Keratinocyte (primary cell): Measurements from ENCODE around the gene SNRPA1. TPM values are rescaled to one million over a fixed set of nuclear protein-coding genes. Genes with fewer than 3 reads are reported as not detected.

ENCODE experiments used
- DNase-seq: peaks from one replicate; pipeline ENCODE4 v3.0.0-alpha.2; 2011; ENCODE audit warnings: low read depth, missing footprints, low spot score
- FAIRE-seq: peaks from 2 replicates; lab custom pipeline; 2011; peaks lifted over from hg19 to GRCh38; lab: Jason Lieb, UNC
- H2AFZ ChIP-seq: 2 replicates; pipeline ENCODE4 v1.6.0; 2012; ENCODE audit warnings: low read length, control low read depth, inconsistent platforms; ENCODE audit not compliant: control insufficient read depth
- H3K27ac ChIP-seq: 2 replicates; pipeline ENCODE4 v1.5.1; 2011; ENCODE audit warnings: low read length; ENCODE audit not compliant: control insufficient read depth, insufficient read depth
- H3K27me3 ChIP-seq: 3 replicates; pipeline ENCODE4 v1.6.0; 2011; ENCODE audit warnings: low read length; ENCODE audit not compliant: control insufficient read depth, insufficient read depth; ENCODE audit errors: extremely low read depth
- H3K36me3 ChIP-seq, 2 experiments: 2 replicates in 1 of 2; 3 replicates in 1 of 2; pipeline ENCODE4 v1.5.1; 2011; ENCODE audit warnings: low read length in 2 of 2, mild to moderate bottlenecking in 1 of 2; ENCODE audit not compliant: control insufficient read depth in 2 of 2, insufficient read depth in 2 of 2; ENCODE audit errors: extremely low read depth in 1 of 2
- H3K4me1 ChIP-seq: 3 replicates; pipeline ENCODE4 v1.5.1; 2011; ENCODE audit warnings: low read length; ENCODE audit not compliant: control insufficient read depth, insufficient read depth; ENCODE audit errors: extremely low read depth
- H3K4me2 ChIP-seq: 3 replicates; pipeline ENCODE4 v1.6.0; 2011; ENCODE audit warnings: low read depth, low read length; ENCODE audit not compliant: control insufficient read depth, insufficient read depth; ENCODE audit errors: extremely low read depth
- H3K4me3 ChIP-seq, 3 experiments: fragments of 200-600 bp in 1 of 3; sonication (generic) in 1 of 3; 2 replicates in 2 of 3; 3 replicates in 1 of 3; pipeline ENCODE4 v1.5.1; 2011 to 2016; ENCODE audit warnings: low read length in 3 of 3, mild to moderate bottlenecking in 3 of 3, control low read depth in 2 of 3, inconsistent platforms in 1 of 3, low read depth in 1 of 3, mixed read lengths in 1 of 3, mixed run types in 1 of 3, moderate library complexity in 1 of 3; ENCODE audit not compliant: control insufficient read depth in 2 of 3, insufficient read depth in 2 of 3; ENCODE audit errors: extremely low read depth in 1 of 3
- H3K79me2 ChIP-seq: 2 replicates; pipeline ENCODE4 v1.6.0; 2012; ENCODE audit warnings: low read length; ENCODE audit not compliant: control insufficient read depth, insufficient read depth
- H3K9ac ChIP-seq: 3 replicates; pipeline ENCODE4 v1.6.0; 2011; ENCODE audit warnings: low read length; ENCODE audit not compliant: control insufficient read depth, insufficient read depth; ENCODE audit errors: extremely low read depth
- H3K9me1 ChIP-seq: 3 replicates; pipeline ENCODE4 v1.6.0; 2011; ENCODE audit warnings: low read length; ENCODE audit not compliant: control insufficient read depth, insufficient read depth; ENCODE audit errors: extremely low read depth
- H3K9me3 ChIP-seq: 2 replicates; pipeline ENCODE4 v1.5.1; 2012; ENCODE audit warnings: low read depth, low read length; ENCODE audit not compliant: control insufficient read depth
- H4K20me1 ChIP-seq: 3 replicates; pipeline ENCODE4 v1.6.0; 2011; ENCODE audit warnings: low read length; ENCODE audit not compliant: control insufficient read depth, insufficient read depth; ENCODE audit errors: extremely low read depth
- CTCF ChIP-seq, 3 experiments: IDR thresholded peaks in 1 of 3; conservative IDR thresholded peaks in 1 of 3; optimal IDR thresholded peaks in 1 of 3; 2 replicates in 2 of 3; 3 replicates in 1 of 3; pipeline versions ENCODE3 to v1.5.1; 2011; ENCODE audit warnings: low read length in 3 of 3, mild to moderate bottlenecking in 3 of 3, moderate library complexity in 2 of 3, control low read depth in 1 of 3, inconsistent platforms in 1 of 3; ENCODE audit not compliant: insufficient read depth in 2 of 3; ENCODE audit errors: extremely low read depth in 1 of 3
- EZH2 ChIP-seq: IDR thresholded peaks from one replicate; pipeline ENCODE4 v1.6.1; 2012; ENCODE audit warnings: inconsistent platforms, mild to moderate bottlenecking, low read length, moderate library complexity
- dilution Hi-C: fragments of 300-500 bp; cut with MboI; formaldehyde crosslinking; loops from one replicate; pipeline ENCODE4 v1.7.0; 2020; ENCODE audit warnings: low sequenced_read_pairs; ENCODE audit not compliant: extremely low pct_ligation_motif_present
- polyA plus RNA-seq, 5 experiments: library from polyadenylated mRNA; depleted of rRNA in 3 of 5; stranded (reverse) in 3 of 5; stranded (forward) in 1 of 5; unstranded in 1 of 5; fragments of >200 nt; gene quantifications; 1 replicate in 1 of 5; 2 replicates in 3 of 5; 3 replicates in 1 of 5; pipeline versions ENCODE4 v1.2.1 to v1.2.3, GENCODE V29; 2011 to 2012; ENCODE audit warnings: missing spikeins in 2 of 5, low read depth in 1 of 5, low replicate concordance in 1 of 5

The SNRPA1 gene
- polyA plus RNA-seq, 1 donor (not counting 4 experiments of a cell fraction or from before 2014, with no cell fraction given), result 106 TPM

DNA sequence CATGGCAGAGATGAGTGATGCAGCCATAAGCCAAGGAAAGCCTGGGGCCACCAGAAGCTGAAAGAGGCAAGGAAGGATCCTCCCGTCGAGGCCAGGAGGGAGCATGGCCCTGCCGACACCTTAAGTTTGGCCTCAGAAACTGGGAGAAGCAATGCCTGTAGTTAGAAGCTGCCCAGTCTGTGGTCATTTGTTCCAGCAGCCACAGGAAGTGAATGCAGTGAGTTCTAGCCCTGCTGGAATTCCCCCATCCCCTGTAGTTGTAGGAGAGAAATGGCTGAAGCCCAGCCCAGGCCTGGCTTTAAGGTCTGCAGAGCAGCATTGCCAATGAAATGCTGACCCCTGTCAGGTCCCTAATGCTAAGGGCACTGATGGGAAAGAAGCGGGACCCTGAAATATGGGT lies 31.0 kb downstream of the SNRPA1 start:
- Histone ChIP-seq H3K9me1 (no peaks in the 10 kb centered on the region), H3K79me2 (no peaks in the 10 kb centered on the region), H3K36me3 (peaks cover 0 to 3% of the 10 kb centered on the region in 2 experiments), H3K27me3 (no peaks in the 10 kb centered on the region), H3K9ac (no peak overlapping the region), H3K4me2 (no peak overlapping the region), H3K27ac (no peak overlapping the region), H2AFZ (no peak overlapping the region), H3K9me3 (no peaks in the 10 kb centered on the region), H3K4me3 (no peak overlapping the region), H4K20me1 (peaks cover 3% of the 10 kb centered on the region), H3K4me1 (no peaks in the 10 kb centered on the region)
- dilution Hi-C loops, result no loop called here
- DNase-seq (no peak), FAIRE-seq (no peak)
- no peak for TF ChIP-seq CTCF (optimal IDR thresholded peaks at IDR 0.05 in 1 of 3, IDR thresholded peaks at IDR 0.05 in 1 of 3, conservative IDR thresholded peaks at IDR 0.05 in 1 of 3; ENCODE audit: extremely low read depth in 1 of 3, insufficient read depth in 2 of 3, low read length in 3 of 3)
- TF ChIP-seq EZH2, result no peak

DNA sequence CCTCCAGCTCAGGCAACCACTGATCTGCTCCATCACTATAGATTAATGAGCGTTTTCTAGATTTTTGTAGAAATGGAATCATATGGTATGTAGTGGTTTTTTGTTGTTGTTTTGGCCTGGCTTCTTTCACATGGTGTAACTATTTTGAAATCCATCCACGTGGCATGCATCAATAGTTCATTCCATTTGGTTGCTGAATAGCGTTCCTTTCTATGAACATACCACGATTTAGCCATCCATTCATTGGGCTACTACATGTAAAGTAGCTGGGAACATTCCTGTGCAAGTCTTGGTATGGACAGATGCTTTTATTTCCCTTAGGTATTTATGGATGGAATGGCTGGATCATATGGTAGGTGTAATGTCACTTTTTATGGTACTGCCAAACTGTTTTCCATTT lies 32.5 kb downstream of the SNRPA1 start:
- no peak overlapping the region for H3K27ac ChIP-seq
- no peak for DNase-seq
- H3K9me1 ChIP-seq, result no peaks in the 10 kb centered on the region
- no peaks in the 10 kb centered on the region for H3K4me1 ChIP-seq
- no peak overlapping the region for H3K4me2 ChIP-seq
- no peak for TF ChIP-seq EZH2
- TF ChIP-seq CTCF (optimal IDR thresholded peaks at IDR 0.05 in 1 of 3, IDR thresholded peaks at IDR 0.05 in 1 of 3, conservative IDR thresholded peaks at IDR 0.05 in 1 of 3; ENCODE audit: extremely low read depth in 1 of 3, insufficient read depth in 2 of 3, low read length in 3 of 3), result no peak
- no peak overlapping the region for H3K9ac ChIP-seq
- no peak overlapping the region for H2AFZ ChIP-seq
- no peak for FAIRE-seq
- H3K36me3 ChIP-seq, result no peaks in the 10 kb centered on the region
- H3K9me3 ChIP-seq, result no peaks in the 10 kb centered on the region
- no peaks in the 10 kb centered on the region for H3K79me2 ChIP-seq
- H3K4me3 ChIP-seq, result no peak overlapping the region
- H4K20me1 ChIP-seq, result no peaks in the 10 kb centered on the region
- H3K27me3 ChIP-seq, result no peaks in the 10 kb centered on the region
- dilution Hi-C loops, result no loop called here
